Astrocyte (in vitro differentiated cells and primary cell): Measurements from ENCODE around the gene SH3GL3.

Source experiments
- EZH2 ChIP-seq: IDR thresholded peaks from 2 replicates; pipeline ENCODE4 v1.6.1; 2012; ENCODE audit warnings: mild to moderate bottlenecking, low read length, inconsistent platforms; ENCODE audit not compliant: insufficient read depth
- TF ChIP-seq, protein P1 (sequence below): IDR thresholded peaks from 2 replicates; pipeline ENCODE4 v1.5.1; 2011; ENCODE audit warnings: low read depth, mild to moderate bottlenecking, inconsistent platforms, low read length, moderate library complexity; ENCODE audit not compliant: insufficient read depth

DNA sequence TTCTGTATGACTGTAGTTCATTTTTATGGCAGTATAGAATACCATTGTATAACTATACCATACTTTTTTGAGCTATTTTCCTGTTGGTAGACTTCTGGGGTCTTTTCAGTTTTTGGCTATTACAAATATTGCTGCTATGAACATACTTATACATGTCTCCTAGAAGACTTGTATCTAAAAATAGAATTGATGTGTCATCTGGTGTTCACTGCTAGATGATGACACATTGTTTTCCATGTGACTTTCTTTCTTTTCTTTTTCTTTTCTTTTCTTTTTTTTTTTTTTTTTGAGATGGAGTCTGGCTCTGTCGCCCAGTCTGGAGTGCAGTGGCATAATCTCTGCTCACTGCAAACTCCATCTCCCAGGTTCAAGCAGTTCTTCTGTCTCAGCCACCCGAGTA, 69.8 kb downstream of the SH3GL3 start:
- TF ChIP-seq, protein P1, sequence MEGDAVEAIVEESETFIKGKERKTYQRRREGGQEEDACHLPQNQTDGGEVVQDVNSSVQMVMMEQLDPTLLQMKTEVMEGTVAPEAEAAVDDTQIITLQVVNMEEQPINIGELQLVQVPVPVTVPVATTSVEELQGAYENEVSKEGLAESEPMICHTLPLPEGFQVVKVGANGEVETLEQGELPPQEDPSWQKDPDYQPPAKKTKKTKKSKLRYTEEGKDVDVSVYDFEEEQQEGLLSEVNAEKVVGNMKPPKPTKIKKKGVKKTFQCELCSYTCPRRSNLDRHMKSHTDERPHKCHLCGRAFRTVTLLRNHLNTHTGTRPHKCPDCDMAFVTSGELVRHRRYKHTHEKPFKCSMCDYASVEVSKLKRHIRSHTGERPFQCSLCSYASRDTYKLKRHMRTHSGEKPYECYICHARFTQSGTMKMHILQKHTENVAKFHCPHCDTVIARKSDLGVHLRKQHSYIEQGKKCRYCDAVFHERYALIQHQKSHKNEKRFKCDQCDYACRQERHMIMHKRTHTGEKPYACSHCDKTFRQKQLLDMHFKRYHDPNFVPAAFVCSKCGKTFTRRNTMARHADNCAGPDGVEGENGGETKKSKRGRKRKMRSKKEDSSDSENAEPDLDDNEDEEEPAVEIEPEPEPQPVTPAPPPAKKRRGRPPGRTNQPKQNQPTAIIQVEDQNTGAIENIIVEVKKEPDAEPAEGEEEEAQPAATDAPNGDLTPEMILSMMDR = no peak
- no peak for TF ChIP-seq EZH2
